HEK293T (cell line): ENCODE data around the gene ATG14.

ENCODE experiments used
- CTCF ChIA-PET: fragments of 350-600 bp; formaldehyde crosslinking; extraction: SDS; loops from one replicate; lab custom pipeline; 2021; ENCODE audit warnings: antibody characterized with exemption, inconsistent platforms; lab: Yijun Ruan, JAX
- POLR2A ChIA-PET: fragments of 350-600 bp; formaldehyde crosslinking; extraction: SDS; loops from one replicate; lab custom pipeline; 2020; ENCODE audit warnings: antibody characterized with exemption, inconsistent platforms; lab: Yijun Ruan, JAX
- DNase-seq: peaks from one replicate; pipeline ENCODE4 v3.0.0; 2012; ENCODE audit warnings: mixed read lengths; ENCODE audit errors: extremely low spot score
- ARNT ChIP-seq: fragments of 450-650 bp; IDR thresholded peaks from 2 replicates; pipeline ENCODE4 v1.6.1; 2017; ENCODE audit warnings: mild to moderate bottlenecking
- BHLHE40 ChIP-seq: fragments of 450-650 bp; IDR thresholded peaks from 2 replicates; pipeline ENCODE4 v1.6.1; 2016; ENCODE audit warnings: mild to moderate bottlenecking, moderate library complexity, borderline replicate concordance
- CTBP1 ChIP-seq: fragments of 450-650 bp; IDR thresholded peaks from 2 replicates; pipeline ENCODE4 v1.6.1; 2016; ENCODE audit warnings: borderline replicate concordance
- ELF4 ChIP-seq: fragments of 450-650 bp; IDR thresholded peaks from 2 replicates; pipeline ENCODE4 v1.6.1; 2017; ENCODE audit warnings: antibody characterized with exemption
- FOXA1 ChIP-seq: fragments of 450-650 bp; IDR thresholded peaks from 2 replicates; pipeline ENCODE4 v1.6.1; 2016; ENCODE audit warnings: mild to moderate bottlenecking
- FOXK2 ChIP-seq: fragments of 450-650 bp; IDR thresholded peaks from 2 replicates; pipeline ENCODE4 v1.6.1; 2016; ENCODE audit warnings: mild to moderate bottlenecking
- FOXM1 ChIP-seq: fragments of 450-650 bp; IDR thresholded peaks from 2 replicates; pipeline ENCODE4 v1.6.1; 2017; ENCODE audit warnings: mild to moderate bottlenecking, borderline replicate concordance
- HDGF ChIP-seq: fragments of 450-650 bp; IDR thresholded peaks from 2 replicates; pipeline ENCODE4 v1.6.1; 2017; ENCODE audit warnings: antibody characterized with exemption, borderline replicate concordance
- L3MBTL2 ChIP-seq: fragments of 450-650 bp; conservative IDR thresholded peaks from 2 replicates; pipeline ENCODE4 v1.6.1; 2016; ENCODE audit warnings: mild to moderate bottlenecking
- LEF1 ChIP-seq: fragments of 450-650 bp; IDR thresholded peaks from 2 replicates; pipeline ENCODE4 v1.6.1; 2017; ENCODE audit warnings: mild to moderate bottlenecking, borderline replicate concordance
- NFRKB ChIP-seq: fragments of 450-650 bp; IDR thresholded peaks from 2 replicates; pipeline ENCODE4 v1.6.1; 2016; ENCODE audit warnings: mild to moderate bottlenecking, moderate library complexity
- SP1 ChIP-seq: fragments of 450-650 bp; IDR thresholded peaks from 2 replicates; pipeline ENCODE4 v1.6.1; 2017
- SUZ12 ChIP-seq: fragments of 450-650 bp; IDR thresholded peaks from 2 replicates; pipeline ENCODE4 v1.6.1; 2016; ENCODE audit warnings: mild to moderate bottlenecking
- TARDBP ChIP-seq: fragments of 450-650 bp; IDR thresholded peaks from 2 replicates; pipeline ENCODE4 v1.6.1; 2016
- ZNF384 ChIP-seq: fragments of 450-650 bp; IDR thresholded peaks from 2 replicates; pipeline ENCODE4 v1.6.1; 2016
- TF ChIP-seq, protein P1 (sequence below): fragments of 450-650 bp; IDR thresholded peaks from 2 replicates; pipeline ENCODE4 v1.6.1; 2016

ATG14 gene

GRCh38 chr14:55381561-55381960 is 30.1 kb downstream of the ATG14 start:
- no peak for DNase-seq
- TF ChIP-seq ZNF384: no peak
- TF ChIP-seq NFRKB: no peak
- no peak for TF ChIP-seq HDGF
- no peak for TF ChIP-seq LEF1
- TF ChIP-seq ELF4: no peak
- TF ChIP-seq BHLHE40: no peak
- no peak for TF ChIP-seq FOXK2
- TF ChIP-seq SP1: no peak
- TF ChIP-seq TARDBP: no peak
- ChIA-PET POLR2A (no interaction called here), CTCF (interaction anchor here (0.7 to 0.8 kb wide), 2 partner anchors 43 to 1574 kb away, joined by 3 read pairs; no protein-coding TSS in a partner anchor)

DNA sequence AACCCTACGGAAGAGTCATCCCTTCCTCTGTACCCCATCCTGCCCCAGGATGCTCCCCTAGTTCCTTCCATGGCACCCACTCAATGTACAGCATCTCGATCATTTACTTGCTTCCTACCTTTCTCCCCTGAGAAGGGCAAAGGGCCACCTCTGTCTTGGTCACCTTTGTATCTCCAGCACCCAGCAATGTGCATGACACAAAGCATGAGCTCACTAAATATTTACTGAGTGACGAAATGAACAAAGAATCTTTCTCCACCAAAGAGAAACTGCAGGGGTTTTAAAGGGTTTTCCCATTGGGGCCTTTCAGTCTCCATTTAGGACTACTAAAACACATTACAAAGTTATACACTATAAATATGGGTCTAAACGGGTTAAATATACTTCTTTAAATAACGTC is 30.6 kb downstream of the ATG14 start:
- TF ChIP-seq SUZ12 (no peak), FOXM1 (no peak), HDGF (no peak), LEF1 (no peak), L3MBTL2 (no peak), BHLHE40 (no peak), CTBP1 (no peak), FOXA1 (no peak), ELF4 (no peak), SP1 (no peak), ARNT (no peak), TARDBP (no peak), NFRKB (no peak), FOXK2 (no peak), ZNF384 (no peak)
- TF ChIP-seq, protein P1, sequence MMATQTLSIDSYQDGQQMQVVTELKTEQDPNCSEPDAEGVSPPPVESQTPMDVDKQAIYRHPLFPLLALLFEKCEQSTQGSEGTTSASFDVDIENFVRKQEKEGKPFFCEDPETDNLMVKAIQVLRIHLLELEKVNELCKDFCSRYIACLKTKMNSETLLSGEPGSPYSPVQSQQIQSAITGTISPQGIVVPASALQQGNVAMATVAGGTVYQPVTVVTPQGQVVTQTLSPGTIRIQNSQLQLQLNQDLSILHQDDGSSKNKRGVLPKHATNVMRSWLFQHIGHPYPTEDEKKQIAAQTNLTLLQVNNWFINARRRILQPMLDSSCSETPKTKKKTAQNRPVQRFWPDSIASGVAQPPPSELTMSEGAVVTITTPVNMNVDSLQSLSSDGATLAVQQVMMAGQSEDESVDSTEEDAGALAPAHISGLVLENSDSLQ: no peak
- CTCF ChIA-PET: interaction anchor here (0.8 kb wide), 1 partner anchor 43 kb away, joined by 3 read pairs; no protein-coding TSS in a partner anchor
- POLR2A ChIA-PET: no interaction called here
- no peak for DNase-seq

DNA sequence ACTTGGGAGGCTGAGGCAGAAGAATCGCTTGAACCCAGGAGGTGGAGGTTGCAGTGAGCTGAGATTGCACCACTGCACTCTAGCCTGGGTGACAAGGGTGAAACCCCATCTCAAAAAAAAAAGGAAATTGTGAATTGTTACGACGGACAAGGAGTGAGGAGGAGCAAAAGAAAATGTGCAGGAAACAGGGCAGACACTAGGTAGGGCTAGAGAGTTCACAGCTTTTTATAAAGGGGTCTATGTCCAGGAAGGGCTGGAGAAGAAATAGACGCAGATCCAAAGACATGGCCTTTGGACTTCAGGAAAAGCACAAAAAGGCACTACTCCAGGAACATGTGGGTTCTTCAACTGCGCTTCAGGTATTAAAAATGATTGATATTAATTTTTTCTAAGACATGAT is 34.4 kb downstream of the ATG14 start:
- TF ChIP-seq CTBP1: no peak
- no peak for TF ChIP-seq FOXM1
- no peak for TF ChIP-seq LEF1
- TF ChIP-seq BHLHE40: no peak
- TF ChIP-seq ZNF384: no peak
- no peak for TF ChIP-seq FOXK2
- no peak for TF ChIP-seq L3MBTL2
- TF ChIP-seq TARDBP: no peak
- no peak for TF ChIP-seq HDGF
- no peak for TF ChIP-seq FOXA1
- no peak for TF ChIP-seq ARNT
- TF ChIP-seq SUZ12: no peak
- no peak for TF ChIP-seq SP1
- no peak for TF ChIP-seq NFRKB
- TF ChIP-seq ELF4: no peak
- TF ChIP-seq, protein P1: no peak

GRCh38 chr14:55374771-55375170 is 36.9 kb downstream of the ATG14 start:
- no peak for DNase-seq
- TF ChIP-seq BHLHE40 (no peak), FOXA1 (no peak), TARDBP (no peak), ELF4 (no peak), SUZ12 (no peak), ARNT (no peak), ZNF384 (no peak), CTBP1 (no peak), HDGF (no peak)
- TF ChIP-seq, protein P1: no peak
- POLR2A ChIA-PET: no interaction called here
- CTCF ChIA-PET: interaction anchor here (1.6 kb wide), 1 partner anchor 162 kb away, joined by 5 read pairs; no protein-coding TSS in a partner anchor

More for the DNA sequence above, 34.4 kb downstream of the ATG14 start:
- ChIA-PET CTCF (interaction anchor here (0.6 to 0.7 kb wide), 2 partner anchors 23 to 232 kb away, joined by 3 read pairs; no protein-coding TSS in a partner anchor), POLR2A (no interaction called here)
- no peak for DNase-seq

DNA sequence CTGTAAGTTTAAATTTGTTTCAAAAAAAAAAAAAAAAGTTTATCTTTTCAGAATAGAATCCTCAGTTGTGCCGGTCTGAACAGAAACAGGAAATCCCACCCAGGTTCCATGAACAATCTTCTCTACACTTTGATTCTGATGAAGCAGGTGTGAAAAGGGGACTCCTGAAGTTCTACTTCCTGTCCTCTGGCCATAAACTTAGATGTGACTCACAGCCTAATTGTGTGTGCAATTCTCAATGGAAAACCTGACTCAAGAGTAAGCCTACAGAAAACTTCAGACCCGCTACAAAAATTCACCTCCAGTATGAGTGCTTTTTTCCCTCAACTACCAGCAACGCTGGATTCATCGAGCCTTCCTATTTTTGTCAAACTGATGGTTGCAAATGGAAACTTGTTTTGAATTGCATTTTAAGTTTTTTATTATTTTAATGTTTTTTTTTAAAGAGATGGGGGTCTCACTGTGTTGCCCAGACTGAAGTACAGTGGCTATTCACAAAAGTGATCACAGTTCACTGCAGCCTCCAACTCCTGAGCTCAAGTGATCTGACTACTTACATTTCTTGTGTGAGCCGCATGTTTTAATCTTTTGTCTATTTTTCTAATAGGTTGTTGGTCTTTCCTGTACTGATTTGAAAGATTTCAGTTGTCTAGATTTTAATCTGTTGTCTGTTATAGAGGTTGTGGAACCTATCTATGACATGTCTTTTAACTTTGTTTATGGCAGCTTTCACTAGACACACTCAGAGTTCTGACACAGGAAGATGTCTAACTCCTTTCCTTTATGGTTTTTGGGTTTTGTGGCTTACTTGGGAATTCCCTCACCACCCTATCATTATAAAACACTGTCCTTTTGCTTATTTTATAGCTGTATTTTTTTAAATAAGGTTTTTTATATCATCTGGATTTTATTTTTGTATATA is 37.6 kb downstream of the ATG14 start:
- TF ChIP-seq HDGF: no peak
- TF ChIP-seq SP1: no peak
- no peak for TF ChIP-seq BHLHE40
- TF ChIP-seq ELF4: no peak
- ChIA-PET CTCF (interaction anchor here (1.6 kb wide), 1 partner anchor 161 kb away, joined by 5 read pairs; no protein-coding TSS in a partner anchor), POLR2A (no interaction called here)
- no peak for DNase-seq

DNA sequence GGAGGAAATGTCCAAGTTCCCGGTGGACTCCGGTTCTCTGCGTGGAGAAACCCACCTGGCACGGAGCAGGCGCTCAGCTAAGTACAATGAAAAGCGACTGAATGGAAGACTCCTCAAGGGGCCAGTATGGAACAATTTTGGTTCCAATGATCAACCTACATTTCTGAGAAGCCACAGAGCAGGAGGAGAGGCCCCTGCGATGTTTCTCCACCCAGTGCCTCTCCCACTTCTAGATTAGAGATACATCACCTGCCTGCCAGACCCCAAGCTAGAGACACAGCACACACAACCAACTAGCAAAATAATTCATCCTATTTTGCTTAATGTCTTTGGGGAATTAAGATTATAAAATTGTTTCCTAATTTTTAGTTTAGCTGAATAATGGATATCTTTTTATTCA is 38.8 kb downstream of the ATG14 start:
- ChIA-PET CTCF (interaction anchor here (1.1 kb wide), 1 partner anchor 56 kb away, joined by 3 read pairs; no protein-coding TSS in a partner anchor), POLR2A (no interaction called here)
- TF ChIP-seq ARNT: no peak
- no peak for DNase-seq
